GM10847 (cell line): Measurements from ENCODE around the gene ITGB1BP1.

Experiments used
- POLR2A ChIP-seq: IDR thresholded peaks from 2 replicates; pipeline ENCODE4 v1.6.1; 2011; ENCODE audit not compliant: insufficient read length; ENCODE audit errors: extremely low read depth

The ITGB1BP1 gene

GRCh38 chr2:9423100-9423921, at the start of gene ITGB1BP1, which contains the start of gene CPSF3:
Gene ITGB1BP1, minus strand, starts transcription at chr2:9423528. Its CDS starts 4,831 bp downstream, at chr2:9418697.
Gene CPSF3, plus strand, starts transcription at chr2:9423654. Its CDS starts 120 bp downstream, at chr2:9423774.
- TF ChIP-seq POLR2A, result peak; percentile 67

GRCh38 chr2:9472511-9472910, 49.2 kb upstream of the ITGB1BP1 start:
- TF ChIP-seq POLR2A, result no peak

GRCh38 chr2:9471206-9471605, 47.9 kb upstream of the ITGB1BP1 start:
- no peak for TF ChIP-seq POLR2A

GRCh38 chr2:9467687-9468086, 44.4 kb upstream of the ITGB1BP1 start:
- no peak for TF ChIP-seq POLR2A

- TF ChIP-seq POLR2A, result no peak
These were observed 42.9 kb upstream of the ITGB1BP1 start for GRCh38 chr2:9466147-9466683.

- no peak for TF ChIP-seq POLR2A
These were observed 41.8 kb upstream of the ITGB1BP1 start for GRCh38 chr2:9465170-9465569.

- TF ChIP-seq POLR2A, result no peak
These were observed 40.3 kb upstream of the ITGB1BP1 start for GRCh38 chr2:9463698-9464034.

GRCh38 chr2:9462886-9463697, 39.8 kb upstream of the ITGB1BP1 start:
- no peak for TF ChIP-seq POLR2A

GRCh38 chr2:9462313-9462712, 39.0 kb upstream of the ITGB1BP1 start:
- no peak for TF ChIP-seq POLR2A

GRCh38 chr2:9461079-9461478, 37.8 kb upstream of the ITGB1BP1 start:
- TF ChIP-seq POLR2A, result no peak

GRCh38 chr2:9460441-9461017, 37.2 kb upstream of the ITGB1BP1 start:
- no peak for TF ChIP-seq POLR2A

GRCh38 chr2:9451231-9451630, 27.9 kb upstream of the ITGB1BP1 start:
- no peak for TF ChIP-seq POLR2A

- TF ChIP-seq POLR2A, result no peak
These were observed 21.8 kb upstream of the ITGB1BP1 start for GRCh38 chr2:9445089-9445488.

- no peak for TF ChIP-seq POLR2A
These were observed 20.2 kb upstream of the ITGB1BP1 start for GRCh38 chr2:9443526-9443925.

GRCh38 chr2:9441556-9441955, 18.2 kb upstream of the ITGB1BP1 start:
- no peak for TF ChIP-seq POLR2A
